Measurements from ENCODE around the gene NAALADL1.

- no peak for TF ChIP-seq CTCF (IDR thresholded peaks at IDR 0.05)
- peak; percentile 44 to 45 for TF ChIP-seq POLR2A (IDR thresholded peaks at IDR 0.05)
- TF ChIP-seq POLR2AphosphoS5 (IDR thresholded peaks at IDR 0.05), result peak in 2 of 3 donors; percentile 22 to 99
- no peak for TF ChIP-seq EP300 (IDR thresholded peaks at IDR 0.05)
Observed at GRCh38 chr11:65095974-65096806, 37.8 kb upstream of the NAALADL1 start, which contains the start of gene VPS51.

Measured in suprapubic skin (tissue), 4 donors.